HG03108 (cell line): ENCODE results near the gene TXNL4B.

Experiments
- ATAC-seq: cut with Tn5 transposase; IDR thresholded peaks from one replicate; pipeline ENCODE4 v1.9.1; 2021; ENCODE audit warnings: moderate library complexity; ENCODE audit not compliant: unreplicated experiment

The TXNL4B gene

GRCh38 chr16:72042157-72042660 is 51.2 kb downstream of the TXNL4B start:
- no peak for ATAC-seq

- ATAC-seq, result no peak
These were observed 57.3 kb downstream of the TXNL4B start for GRCh38 chr16:72036098-72036497.
